ENCODE results near the gene IL23A. TPM values are rescaled to one million over a fixed set of nuclear protein-coding genes. Genes with fewer than 3 reads are reported as not detected.

The IL23A gene
- total and polyA plus RNA-seq, 10 of the 15 experiments (the other 5 are each of a cell fraction or from before 2014, with no cell fraction given), result 3.3 to 11.1 (median 5.2) TPM

GRCh38 chr12:56315622-56316473 lies 22.8 kb upstream of the IL23A start, which contains the start of gene CNPY2 (continued):
- TF ChIP-seq SUPT20H (IDR thresholded peaks at IDR 0.05; ENCODE audit: borderline replicate concordance, control insufficient read depth, low read depth, low read length), result no peak
- 0 out of 2 replicates have a peak, but pooled peaks have one; percentile 5 for TF ChIP-seq NRF1 (conservative IDR thresholded peaks at IDR 0.05; ENCODE audit: low read depth, low read length)
- peak; percentile 32; the same call in 1 of the 2 replicates for TF ChIP-seq ASH2L (IDR thresholded peaks at IDR 0.05; ENCODE audit: borderline replicate concordance, low read depth)

DNA sequence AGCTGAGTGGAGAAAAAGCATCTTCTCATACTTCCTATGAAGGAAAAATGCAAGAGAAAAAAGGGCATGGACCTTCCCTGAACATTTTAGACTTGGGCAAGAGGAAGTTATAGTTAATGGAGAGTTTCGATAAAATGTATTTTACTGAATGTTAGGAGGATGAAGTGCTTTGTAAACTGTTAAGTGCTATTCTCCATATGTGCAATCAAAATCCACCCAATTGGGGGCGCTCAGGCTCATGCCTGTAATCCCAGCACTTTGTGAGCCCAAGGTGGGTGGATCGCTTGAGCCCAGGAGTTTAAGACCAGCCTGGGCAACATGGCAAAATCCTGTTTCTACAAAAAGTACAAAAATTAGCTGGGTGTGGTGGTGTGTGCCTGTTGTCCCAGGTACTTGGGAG lies 21.0 kb upstream of the IL23A start:
- peaks cover 3% of the 10 kb centered on the region for H3K4me1 ChIP-seq (ENCODE audit: control insufficient read depth, insufficient read depth, low read length)
- no peak for TF ChIP-seq POU2F2 (IDR thresholded peaks at IDR 0.05; ENCODE audit: borderline replicate concordance, low read depth, low read length)
- peak; percentile 26; the same call in 1 of the 2 replicates for TF ChIP-seq RAD21 (IDR thresholded peaks at IDR 0.05; ENCODE audit: insufficient read depth, low read depth, low read length)
- H3K4me2 ChIP-seq (ENCODE audit: control insufficient read depth, insufficient read depth), result no peak overlapping the region
- no peak for ATAC-seq
- no peak for FAIRE-seq
- intact Hi-C loops (cut with micrococcal nuclease; ENCODE audit: unreplicated experiment), result loop anchor here (5.0 kb wide), 1 partner anchor 200 kb away; the partner anchor contains the start of genes RPL41 and ZC3H10
- no peaks in the 10 kb centered on the region for H4K20me1 ChIP-seq (ENCODE audit: control insufficient read depth, insufficient read depth)
- no peak for DNase-seq (ENCODE audit: low read depth, low spot score)
- H3K4me3 ChIP-seq, result no peak overlapping the region
- SMC1A ChIA-PET (ENCODE audit: uncharacterized antibody, unreplicated experiment), result interaction anchor here (2.4 to 2.8 kb wide), 2 partner anchors 131 to 143 kb away, joined by 14 read pairs; partner anchors contain the start of gene TIMELESS
- WGBS (ENCODE audit: insufficient coverage, insufficient replicate concordance, low lambda C conversion rate, missing lambda C conversion rate), result 96% methylated on average over 3 of the region's 3 CpGs
- POLR2A ChIA-PET, result interaction anchor here (0.6 to 3.0 kb wide), 3 partner anchors 21 to 144 kb away, joined by 3 to 14 read pairs (median 6); partner anchors contain the start of gene IL23A
- peaks cover 19% of the 10 kb centered on the region for H3K79me2 ChIP-seq (ENCODE audit: control insufficient read depth, insufficient read depth, low read length)
- BruUV-seq (replicated peaks), result no TSS peak
- H3K27ac ChIP-seq (ENCODE audit: control insufficient read depth, insufficient read depth), result no peak overlapping the region
- no peak overlapping the region for H2AFZ ChIP-seq (ENCODE audit: control insufficient read depth, low read depth, low read length)
- CTCF ChIA-PET, result interaction anchor here (5.6 kb wide), 1 partner anchor 145 kb away, joined by 76 read pairs; no protein-coding TSS in a partner anchor
- in situ Hi-C loops (cut with MboI), result no loop called here
- no peaks in the 10 kb centered on the region for H3K27me3 ChIP-seq (replicated peaks in 1 of 2; ENCODE audit: control insufficient read depth in 2 of 2, insufficient read depth in 2 of 2, low read length in 1 of 2)
- H3K9me3 ChIP-seq (replicated peaks; ENCODE audit: control insufficient read depth, insufficient read depth, low read length), result no peaks in the 10 kb centered on the region
- RAD21 ChIA-PET (ENCODE audit: unreplicated experiment), result interaction anchor here (3.7 to 5.5 kb wide), 2 partner anchors 42 to 144 kb away, joined by 34 to 71 read pairs; partner anchors contain the start of gene STAT2
- peaks cover 2 to 11% of the 10 kb centered on the region in 2 experiments; a peak in 3 of 4 replicates for H3K36me3 ChIP-seq (ENCODE audit: control insufficient read depth in 2 of 2, insufficient read depth in 2 of 2, low read length in 1 of 2)
- no peak overlapping the region for H3K9ac ChIP-seq (ENCODE audit: control insufficient read depth, insufficient read depth, low read length)
